ENCODE data around the gene SH3D19.

Gene SH3D19

DNA sequence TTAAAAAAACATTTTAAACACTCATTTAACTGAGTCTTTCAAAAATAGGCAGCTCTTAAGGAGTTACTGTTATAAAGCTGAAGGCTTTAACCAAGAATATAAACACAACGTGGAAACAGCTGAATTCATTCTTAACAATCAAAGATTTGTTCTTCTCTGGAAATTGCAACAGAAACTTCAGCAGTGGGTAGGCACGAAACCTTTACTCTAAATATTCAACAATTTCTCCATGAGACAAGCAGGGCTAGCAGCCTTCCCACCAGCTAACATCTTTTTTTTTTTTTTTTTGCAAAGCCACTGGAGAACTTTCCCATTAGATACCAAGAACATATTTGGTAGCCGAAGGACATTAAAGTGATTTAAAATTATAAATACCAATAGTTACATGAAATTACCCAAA, 126.7 kb downstream of the SH3D19 start:
- FAIRE-seq (no peak), DNase-seq (ENCODE audit: insufficient read length, low spot score) (no peak)
- no peak for TF ChIP-seq POLR2A (IDR thresholded peaks at IDR 0.05; ENCODE audit: low read depth, low read length)

DNA sequence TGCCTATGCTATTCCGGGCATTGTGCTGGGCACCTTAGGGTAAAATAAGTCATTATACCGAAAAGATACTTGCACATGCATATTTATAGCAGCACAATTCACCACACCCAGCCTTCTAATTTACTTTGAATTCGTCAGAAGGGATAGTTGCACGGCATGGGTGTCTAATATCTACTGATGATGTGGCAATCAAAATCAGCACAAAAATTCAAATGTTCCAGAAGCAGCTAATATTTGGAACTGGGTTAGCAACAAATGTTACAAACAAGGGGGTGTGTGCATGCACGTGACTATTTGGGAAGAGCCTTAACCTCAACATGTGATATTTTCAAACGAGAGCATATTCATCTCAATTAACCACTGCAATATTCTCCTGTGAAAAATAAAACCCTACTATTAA, 128.2 kb downstream of the SH3D19 start:
- no peak for DNase-seq (ENCODE audit: insufficient read length, low spot score)
- no peak for TF ChIP-seq POLR2A (IDR thresholded peaks at IDR 0.05; ENCODE audit: low read depth, low read length)
- no peak for FAIRE-seq

DNA sequence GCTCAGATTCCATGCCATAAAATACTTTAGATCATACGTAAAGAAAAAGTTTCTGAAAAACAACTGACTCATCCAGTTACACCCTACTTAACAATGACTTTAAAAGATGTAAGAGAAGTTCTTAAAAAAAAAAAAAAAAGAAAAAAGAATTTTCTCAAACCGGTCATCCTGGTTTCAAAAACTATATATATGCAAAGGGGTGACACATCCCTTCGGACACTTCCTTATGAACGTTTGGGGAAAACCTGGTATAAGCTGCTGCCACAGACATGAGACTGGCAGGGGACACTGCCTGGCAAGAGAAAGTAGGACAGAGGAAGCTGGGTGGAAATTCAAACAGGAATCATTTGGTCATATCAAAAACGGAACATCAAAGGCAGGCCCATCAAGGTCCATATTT, 129.6 kb downstream of the SH3D19 start:
- DNase-seq (ENCODE audit: insufficient read length, low spot score) (peak; percentile 17), FAIRE-seq (peak; percentile 75)
- no peak for TF ChIP-seq POLR2A (IDR thresholded peaks at IDR 0.05; ENCODE audit: low read depth, low read length)

DNA sequence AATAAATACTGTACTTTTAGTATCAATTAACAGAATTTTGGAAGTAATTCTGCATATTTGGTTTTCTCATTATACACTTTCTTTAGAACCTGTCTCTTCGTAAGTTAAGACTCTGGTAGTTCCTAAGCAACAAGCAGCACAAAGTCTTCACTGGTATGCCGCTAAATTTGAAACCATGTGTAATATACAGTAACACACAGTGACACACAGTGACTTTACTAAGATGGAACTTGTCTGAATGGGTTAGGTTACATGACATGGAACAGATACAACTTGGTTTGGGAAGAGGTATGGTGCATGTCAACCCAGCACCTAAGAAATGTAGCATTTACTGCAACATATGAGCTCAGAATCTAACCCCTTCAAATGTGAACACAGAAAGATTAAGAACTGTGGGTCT, 132.0 kb downstream of the SH3D19 start:
- FAIRE-seq (no peak), DNase-seq (ENCODE audit: insufficient read length, low spot score) (no peak)
- no peak for TF ChIP-seq POLR2A (IDR thresholded peaks at IDR 0.05; ENCODE audit: low read depth, low read length)

DNA sequence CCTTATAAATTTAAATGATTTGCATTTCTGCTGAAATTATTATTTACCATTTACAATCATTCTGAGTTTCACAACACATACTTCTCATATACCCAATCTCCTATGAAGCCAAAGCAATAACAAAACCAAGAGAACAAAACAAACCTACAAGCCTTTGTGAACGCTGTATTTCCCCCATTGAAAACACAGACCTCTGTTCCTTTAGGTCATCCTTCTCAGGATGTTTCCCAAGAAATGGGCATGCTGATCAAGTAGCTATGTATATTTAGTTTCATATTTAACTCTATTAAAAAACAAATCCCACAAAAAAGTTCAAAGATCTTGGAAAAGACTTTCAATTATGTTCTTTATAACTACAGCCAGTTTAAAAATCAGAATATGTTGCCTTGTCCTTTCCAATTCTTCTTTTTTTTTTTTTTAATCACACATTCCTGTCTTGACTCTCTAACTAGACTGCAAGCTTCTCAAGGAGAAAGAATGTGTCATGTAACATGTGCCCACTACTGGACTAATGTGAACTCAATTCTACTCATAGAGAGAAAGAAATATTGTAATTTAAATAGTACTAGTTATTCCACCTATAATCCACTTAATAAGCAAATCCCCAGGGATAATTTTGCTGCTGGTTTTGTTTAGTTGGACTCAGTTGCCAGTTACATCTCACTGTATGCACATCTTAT, 132.7 kb downstream of the SH3D19 start:
- TF ChIP-seq POLR2A (IDR thresholded peaks at IDR 0.05; ENCODE audit: low read depth, low read length) = no peak
- no peak for FAIRE-seq
- DNase-seq (ENCODE audit: insufficient read length, low spot score) = no peak

DNA sequence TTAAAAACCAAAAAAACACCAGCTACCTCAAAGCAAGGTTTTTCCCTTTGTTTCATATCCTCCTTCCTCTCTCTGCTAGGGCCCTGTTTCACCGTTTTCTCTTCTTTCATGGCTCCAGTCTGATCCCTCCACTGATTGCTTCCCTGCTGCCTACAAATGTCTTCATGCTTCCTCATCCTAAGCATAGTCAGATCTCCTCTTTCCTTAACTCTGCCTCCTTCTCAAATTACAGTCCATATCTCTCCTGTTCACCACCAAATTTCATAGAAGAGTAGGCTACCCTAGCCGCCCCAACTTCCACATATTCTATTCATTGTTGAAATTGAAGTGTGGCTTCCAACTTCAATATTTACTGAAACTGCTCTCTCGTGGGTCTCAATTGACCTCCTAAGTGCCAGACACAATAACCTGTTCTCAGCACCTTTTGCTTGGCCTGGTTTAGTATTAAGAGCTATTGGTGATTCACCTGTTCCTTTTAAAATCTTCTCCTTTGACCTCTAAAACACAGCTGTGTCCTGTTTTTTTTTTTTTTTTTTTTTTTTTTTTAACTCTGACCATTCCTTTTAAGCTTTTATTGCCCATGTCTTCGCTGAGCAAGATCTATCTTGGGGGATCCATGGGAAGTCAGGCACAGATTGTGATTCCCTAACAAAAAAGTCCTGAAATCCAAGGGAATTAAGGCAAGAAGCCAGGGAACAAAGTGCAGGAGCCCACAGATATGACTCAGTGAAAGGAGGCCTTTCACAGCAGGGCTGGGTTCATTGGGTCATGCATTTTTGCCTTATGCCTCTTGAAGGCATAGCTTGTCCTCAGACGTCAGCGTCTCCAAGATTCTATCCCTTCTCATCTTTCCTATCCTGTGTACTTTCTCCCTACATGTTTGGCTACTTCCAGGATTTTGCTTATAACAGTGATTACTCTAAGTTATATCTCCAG, 140.6 kb downstream of the SH3D19 start:
- TF ChIP-seq POLR2A (IDR thresholded peaks at IDR 0.05; ENCODE audit: low read depth, low read length) = no peak
- FAIRE-seq = peak; percentile 80
- peak; percentile 19 for DNase-seq (ENCODE audit: insufficient read length, low spot score)

DNA sequence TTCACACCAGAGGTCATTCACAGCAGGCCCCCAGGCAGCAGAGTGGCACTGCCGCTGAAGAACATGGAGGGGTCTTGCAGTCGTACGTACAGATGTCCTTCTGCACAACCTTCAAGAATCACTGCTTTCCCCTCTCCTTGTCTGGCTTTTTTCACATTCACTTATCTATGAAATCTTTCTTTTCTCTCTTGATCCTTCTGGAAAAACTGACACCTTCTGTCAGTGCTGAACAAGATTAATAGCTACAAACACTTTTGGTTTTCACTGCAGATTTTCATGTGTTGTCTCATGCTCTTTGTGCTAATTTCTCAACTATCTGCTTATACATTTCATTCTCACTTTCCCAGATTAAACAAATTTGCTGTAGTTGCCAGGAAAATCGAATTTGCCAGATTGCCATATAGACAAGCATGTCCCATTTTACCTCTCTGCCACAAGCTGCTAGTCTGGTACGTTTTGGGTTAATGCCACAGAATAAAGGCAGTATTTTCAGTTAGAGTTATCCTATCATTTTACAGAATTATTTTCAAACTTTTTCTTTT, 142.9 kb downstream of the SH3D19 start:
- no peak for TF ChIP-seq POLR2A (IDR thresholded peaks at IDR 0.05; ENCODE audit: low read depth, low read length)
- DNase-seq (ENCODE audit: insufficient read length, low spot score) (no peak), FAIRE-seq (no peak)

DNA sequence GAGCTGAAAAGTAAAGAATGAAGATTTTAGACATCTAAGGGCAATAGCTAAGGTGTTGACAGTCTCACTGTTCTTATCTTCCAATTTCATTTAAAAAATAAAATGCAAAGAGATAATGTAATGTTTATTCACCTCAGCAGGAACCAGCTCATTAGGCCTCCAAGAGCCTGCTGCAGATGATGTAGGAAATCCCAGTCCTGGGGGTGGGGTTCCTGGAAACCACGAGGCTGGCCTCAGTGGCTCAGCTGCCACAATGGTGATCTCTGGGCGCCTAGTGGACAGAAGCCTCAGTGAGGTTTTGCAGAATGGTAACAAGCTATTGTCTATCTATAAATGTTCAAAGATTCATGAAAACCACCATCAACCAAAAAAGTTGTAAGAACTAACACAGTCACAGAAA, 148.7 kb downstream of the SH3D19 start:
- no peak for DNase-seq (ENCODE audit: insufficient read length, low spot score)
- no peak for FAIRE-seq

DNA sequence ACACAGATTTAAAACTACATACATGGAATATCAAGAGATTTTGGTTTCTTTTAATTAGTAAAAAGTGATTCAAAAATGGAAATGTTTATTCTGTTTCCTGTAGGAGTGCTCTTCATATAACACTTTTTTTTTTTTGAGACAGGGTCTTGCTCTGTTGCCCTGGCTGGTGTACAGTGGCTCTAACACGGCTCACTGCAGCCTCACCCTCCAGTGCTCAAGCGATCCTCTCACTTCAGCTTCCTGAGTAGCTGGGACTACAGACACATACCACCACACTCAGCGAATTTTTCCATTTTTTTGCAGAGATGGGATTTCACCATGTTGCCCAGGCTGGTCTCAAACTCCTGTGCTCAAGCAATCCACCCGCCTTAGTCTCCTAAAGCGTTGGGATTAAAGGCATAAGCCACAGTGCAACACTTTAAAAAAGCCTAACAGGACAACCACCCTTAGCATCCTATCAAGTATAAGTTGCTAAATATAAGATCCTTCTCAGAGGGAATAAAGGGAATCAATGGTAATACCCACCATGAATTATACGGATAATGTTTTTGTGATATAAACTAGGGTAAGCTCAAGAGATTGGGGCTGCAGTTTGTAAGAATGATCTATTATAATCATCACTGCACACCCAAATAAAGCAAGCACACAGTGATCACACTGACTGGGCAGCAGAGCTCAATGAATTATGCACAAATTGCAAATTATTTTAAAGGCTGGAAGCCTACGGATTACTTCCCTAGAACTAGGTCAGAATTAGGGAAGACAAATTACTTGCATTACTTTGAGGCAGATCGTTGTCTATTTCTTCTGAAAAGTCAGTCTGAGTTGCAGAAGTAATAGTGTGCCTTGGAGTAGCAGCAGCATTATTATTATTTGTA, 149.4 kb downstream of the SH3D19 start:
- FAIRE-seq = no peak

More for the DNA sequence above, 148.7 kb downstream of the SH3D19 start:
- no peak for TF ChIP-seq POLR2A (IDR thresholded peaks at IDR 0.05; ENCODE audit: low read depth, low read length)

DNA sequence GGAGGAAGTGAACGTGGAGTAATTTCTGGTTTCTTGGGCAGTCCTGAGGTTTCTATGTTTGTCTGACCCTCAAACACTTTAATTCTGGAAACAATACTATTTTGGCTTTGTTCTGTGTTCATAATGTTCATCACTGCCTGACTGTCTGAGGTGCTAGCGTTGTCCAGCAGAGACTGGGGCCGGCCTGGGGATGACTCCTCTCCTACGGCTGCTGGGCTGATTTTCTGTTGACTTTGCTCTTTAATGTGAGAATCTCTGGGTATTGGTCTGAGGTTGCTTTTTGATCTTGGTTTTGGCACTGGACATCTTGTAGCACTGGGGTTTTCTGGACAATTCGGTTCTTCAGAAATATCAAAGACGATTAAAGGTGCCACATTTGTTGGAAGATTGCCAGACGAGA, 150.2 kb downstream of the SH3D19 start:
- DNase-seq (ENCODE audit: insufficient read length, low spot score) = no peak
- no peak for TF ChIP-seq POLR2A (IDR thresholded peaks at IDR 0.05; ENCODE audit: low read depth, low read length)
- FAIRE-seq = no peak

More for the DNA sequence above, 149.4 kb downstream of the SH3D19 start:
- TF ChIP-seq POLR2A (IDR thresholded peaks at IDR 0.05; ENCODE audit: low read depth, low read length) = no peak
- DNase-seq (ENCODE audit: insufficient read length, low spot score) = no peak

DNA sequence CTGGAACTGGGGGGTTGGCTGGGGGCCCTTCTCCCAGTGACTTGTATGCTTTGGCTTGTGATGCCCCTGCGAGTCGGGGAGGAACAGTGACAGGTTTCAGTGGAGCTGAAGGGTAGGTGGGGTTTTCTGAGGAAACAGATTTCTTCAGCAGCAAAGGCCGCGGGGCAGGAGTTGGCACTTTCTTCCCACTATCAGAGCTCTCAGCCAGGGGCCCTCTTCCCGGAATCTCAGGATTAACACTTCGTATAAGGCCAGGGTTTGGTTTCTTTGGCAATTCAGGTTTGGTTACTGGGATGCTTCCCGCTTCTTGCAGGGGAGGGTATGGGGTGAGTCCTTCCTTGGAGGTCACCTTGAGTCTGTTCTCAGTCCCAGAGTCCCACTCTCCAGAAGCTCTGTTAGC, 150.6 kb downstream of the SH3D19 start:
- no peak for FAIRE-seq
- no peak for DNase-seq (ENCODE audit: insufficient read length, low spot score)
- TF ChIP-seq POLR2A (IDR thresholded peaks at IDR 0.05; ENCODE audit: low read depth, low read length) = no peak

DNA sequence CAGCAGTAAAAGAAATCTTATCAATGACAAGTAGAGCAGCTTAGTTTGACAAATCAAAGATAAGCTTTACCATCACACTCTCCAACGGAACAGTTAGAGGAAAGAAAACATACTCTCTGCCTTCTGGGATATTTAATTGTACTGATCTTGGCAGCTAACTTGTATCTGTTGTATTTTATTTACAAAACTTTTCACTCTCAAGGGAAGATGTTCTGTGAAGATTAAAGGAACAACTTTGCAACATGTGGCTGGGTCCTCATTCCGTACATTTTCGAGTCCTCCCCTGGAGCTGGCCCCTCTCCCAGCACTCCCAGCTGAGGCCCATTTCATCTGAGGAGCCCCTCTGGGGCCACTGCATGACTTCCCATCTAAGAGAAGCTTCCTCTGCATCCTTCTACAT, 151.5 kb downstream of the SH3D19 start:
- DNase-seq (ENCODE audit: insufficient read length, low spot score) (no peak), FAIRE-seq (no peak)
- TF ChIP-seq POLR2A (IDR thresholded peaks at IDR 0.05; ENCODE audit: low read depth, low read length) = no peak

DNA sequence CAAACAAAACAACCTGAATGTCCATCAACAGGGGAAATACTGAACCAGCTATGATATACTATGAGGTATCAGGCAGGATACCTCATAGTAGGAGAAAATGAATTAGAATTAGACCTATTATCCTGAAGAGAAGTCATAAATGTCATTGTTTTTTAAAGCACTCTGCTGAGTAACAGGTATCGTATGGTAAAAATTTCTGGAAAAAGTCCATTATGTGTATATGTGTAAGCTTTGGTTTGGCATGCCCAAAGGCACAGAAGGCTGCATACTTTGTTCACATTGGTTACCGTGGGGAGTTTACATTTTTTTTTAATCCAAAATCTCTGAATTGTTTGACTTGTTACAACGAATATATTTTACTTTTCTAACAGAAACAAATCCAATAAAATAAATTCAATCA, 155.5 kb downstream of the SH3D19 start:
- DNase-seq (ENCODE audit: insufficient read length, low spot score) = no peak
- FAIRE-seq = no peak
- no peak for TF ChIP-seq POLR2A (IDR thresholded peaks at IDR 0.05; ENCODE audit: low read depth, low read length)

DNA sequence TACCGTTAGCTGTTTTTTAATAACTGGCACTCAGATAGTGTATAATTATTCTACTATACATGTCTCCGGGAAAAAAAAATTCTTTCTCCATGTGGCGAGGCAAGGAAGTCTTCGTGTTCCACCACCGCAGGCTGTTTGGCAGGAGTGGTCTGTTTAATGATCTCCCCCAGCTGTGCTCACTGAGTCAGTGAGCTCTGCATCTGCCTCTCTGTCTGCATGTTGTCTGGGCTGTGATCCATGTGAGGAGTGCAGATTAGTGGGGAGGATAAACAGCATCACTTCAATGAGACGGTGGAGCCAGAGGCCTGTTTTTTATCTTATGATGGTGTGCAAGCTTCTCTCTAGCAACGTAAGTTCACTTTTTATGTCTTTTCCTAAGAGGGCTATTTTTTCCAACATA, 156.2 kb downstream of the SH3D19 start:
- no peak for FAIRE-seq
- DNase-seq (ENCODE audit: insufficient read length, low spot score) = no peak

More for the DNA sequence above, 156.2 kb downstream of the SH3D19 start:
- TF ChIP-seq POLR2A (IDR thresholded peaks at IDR 0.05; ENCODE audit: low read depth, low read length) = no peak

Measured in H54 (cell line).